HepG2 (cell line): ENCODE data around the gene LTA4H. TPM values are rescaled to one million over a fixed set of nuclear protein-coding genes. Genes with fewer than 3 reads are reported as not detected.

Experiments used
- ATAC-seq: fragments of 200-7000 bp; cut with Tn5 transposase; 3 replicates; pipeline ENCODE4 v1.9.1; 2020; ENCODE audit warnings: mild to moderate bottlenecking, moderate library complexity
- BruUV-seq: library from RNA; stranded (reverse); fragments of 400-500 nt; replicated peaks from 2 replicates; lab custom pipeline; 2021; lab: Mats Ljungman, UMichigan
- CTCF ChIA-PET: fragments of 300-600 bp; formaldehyde crosslinking; extraction: SDS; loops from one replicate; lab custom pipeline; 2021; ENCODE audit warnings: low total read pairs, inconsistent platforms, low intra/inter-chr PET ratio; lab: Yijun Ruan, JAX
- POLR2A ChIA-PET: fragments of 350-600 bp; sonication (Branson Sonifier 250); formaldehyde crosslinking; loops from one replicate; lab custom pipeline; 2020; ENCODE audit warnings: antibody characterized with exemption, inconsistent platforms; lab: Yijun Ruan, JAX
- DNase-seq: peaks from one replicate; pipeline ENCODE4 v3.0.0-alpha.2; 2015; ENCODE audit warnings: low spot score
- FAIRE-seq: peaks from 3 replicates; lab custom pipeline; 2011; peaks lifted over from hg19 to GRCh38; lab: Jason Lieb, UNC
- H2AFZ ChIP-seq: one replicate; pipeline ENCODE4 v1.6.1; 2011; ENCODE audit warnings: low read length, inconsistent platforms
- H3K27ac ChIP-seq: fragments of 300-600 bp; 3 replicates; pipeline ENCODE4 v1.8.0; 2011; ENCODE audit warnings: mixed run types, mild to moderate bottlenecking, mixed read lengths, low read length, inconsistent platforms; ENCODE audit not compliant: insufficient read depth; ENCODE audit errors: extremely low read length
- H3K27me3 ChIP-seq, 2 experiments: fragments of 200-600 bp in 1 of 2; 2 replicates in 1 of 2; 3 replicates in 1 of 2; pipeline versions ENCODE4 v1.6.0 to v1.8.0; 2011; ENCODE audit warnings: low read length in 2 of 2, mild to moderate bottlenecking in 2 of 2, moderate library complexity in 2 of 2, inconsistent platforms in 1 of 2; ENCODE audit not compliant: insufficient read depth in 2 of 2, control insufficient read depth in 1 of 2
- H3K36me3 ChIP-seq, 2 experiments: fragments of 200-600 bp in 1 of 2; replicated peaks in 1 of 2; 2 replicates in 1 of 2; 3 replicates in 1 of 2; pipeline versions ENCODE4 v1.5.1 to v1.8.0; 2011; ENCODE audit warnings: low read length in 2 of 2, inconsistent platforms in 1 of 2; ENCODE audit not compliant: insufficient read depth in 2 of 2, control insufficient read depth in 1 of 2
- H3K4me1 ChIP-seq: 2 replicates; pipeline ENCODE4 v1.5.1; 2012; ENCODE audit warnings: low read length, inconsistent platforms; ENCODE audit not compliant: insufficient read depth
- H3K4me2 ChIP-seq: 2 replicates; pipeline ENCODE4 v1.6.0; 2011; ENCODE audit warnings: low read depth, low read length, inconsistent platforms
- H3K4me3 ChIP-seq, 3 experiments: fragments of 200-600 bp in 1 of 3; sonication (generic), shearing (Covaris generic) in 1 of 3; replicated peaks in 1 of 3; 2 replicates each; pipeline ENCODE4 v1.5.1; 2011 to 2016; ENCODE audit warnings: low read length in 3 of 3, inconsistent platforms in 2 of 3, low read depth in 2 of 3, mild to moderate bottlenecking in 2 of 3, control low read depth in 1 of 3, mixed read lengths in 1 of 3; ENCODE audit not compliant: insufficient read depth in 1 of 3
- H3K79me2 ChIP-seq: one replicate; pipeline ENCODE4 v1.6.1; 2011; ENCODE audit warnings: low read length, inconsistent platforms; ENCODE audit not compliant: insufficient read depth
- H3K9ac ChIP-seq: 2 replicates; pipeline ENCODE4 v1.6.0; 2011; ENCODE audit warnings: mild to moderate bottlenecking, low read depth, low read length, inconsistent platforms; ENCODE audit not compliant: insufficient read depth
- H3K9me3 ChIP-seq: 2 replicates; pipeline ENCODE4 v1.5.1; 2012; ENCODE audit warnings: mild to moderate bottlenecking, low read length
- H4K20me1 ChIP-seq: 2 replicates; pipeline ENCODE4 v1.6.0; 2011; ENCODE audit warnings: inconsistent platforms, mild to moderate bottlenecking, low read length, moderate library complexity; ENCODE audit not compliant: insufficient read depth
- HOXA9 ChIP-seq: sonication (generic); formaldehyde crosslinking; IDR thresholded peaks from 2 replicates; pipeline ENCODE4 v1.8.1; 2022; ENCODE audit warnings: missing genetic modification reagents, mild to moderate bottlenecking, moderate library complexity, borderline replicate concordance
- MXI1 ChIP-seq: IDR thresholded peaks from 3 replicates; pipeline ENCODE4 v1.6.1; 2012; ENCODE audit warnings: low read depth, low read length, inconsistent platforms, borderline replicate concordance
- PPARG ChIP-seq: conservative IDR thresholded peaks from 2 replicates; pipeline ENCODE4 v1.6.1; 2016; ENCODE audit warnings: missing biosample characterization, missing genetic modification reagents
- PRMT3 ChIP-seq: sonication (generic); formaldehyde crosslinking; IDR thresholded peaks from 2 replicates; pipeline ENCODE4 v1.8.1; 2022; ENCODE audit warnings: low read depth, mild to moderate bottlenecking, moderate library complexity, missing genetic modification reagents, borderline replicate concordance
- RARA ChIP-seq: IDR thresholded peaks from 2 replicates; pipeline ENCODE4 v1.6.1; 2016; ENCODE audit warnings: missing genetic modification reagents, missing compliant biosample characterization
- RXRB ChIP-seq: IDR thresholded peaks from 2 replicates; pipeline ENCODE4 v1.6.1; 2016; ENCODE audit warnings: borderline replicate concordance, missing genetic modification reagents, missing compliant biosample characterization
- SETDB1 ChIP-seq: sonication (generic); formaldehyde crosslinking; IDR thresholded peaks from 2 replicates; pipeline ENCODE4 v1.5.1; 2020; ENCODE audit warnings: missing genetic modification reagents, mild to moderate bottlenecking, borderline replicate concordance
- SPEN ChIP-seq: sonication (generic); formaldehyde crosslinking; IDR thresholded peaks from 2 replicates; pipeline ENCODE4 v1.5.1; 2020; ENCODE audit warnings: low read depth, mild to moderate bottlenecking, missing genetic modification reagents
- SSRP1 ChIP-seq: IDR thresholded peaks from 2 replicates; pipeline ENCODE4 v1.6.1; 2016; ENCODE audit warnings: control low read depth
- STAT5B ChIP-seq: sonication (generic); formaldehyde crosslinking; IDR thresholded peaks from 2 replicates; pipeline ENCODE4 v1.4.0; 2020; ENCODE audit warnings: missing genetic modification reagents
- TMF1 ChIP-seq: sonication (generic); formaldehyde crosslinking; IDR thresholded peaks from 2 replicates; pipeline ENCODE4 v1.8.1; 2022; ENCODE audit warnings: low read depth, missing genetic modification reagents
- ZNF121 ChIP-seq: sonication (generic); formaldehyde crosslinking; IDR thresholded peaks from 2 replicates; pipeline ENCODE4 v1.5.0; 2020; ENCODE audit warnings: mild to moderate bottlenecking, missing genetic modification reagents
- ZNF17 ChIP-seq: sonication (generic); formaldehyde crosslinking; IDR thresholded peaks from 2 replicates; pipeline ENCODE4 v1.5.0; 2020; ENCODE audit warnings: mild to moderate bottlenecking, missing genetic modification reagents
- ZNF367 ChIP-seq: sonication (generic); formaldehyde crosslinking; IDR thresholded peaks from 2 replicates; pipeline ENCODE4 v1.4.0; 2020; ENCODE audit warnings: missing genetic modification reagents, borderline replicate concordance
- WGBS: methylation state at CpG from one replicate; pipeline ENCODE4 v1.1.6; 2017; ENCODE audit warnings: low lambda C conversion rate; 5-methylcytosine and 5-hydroxymethylcytosine counted together
- in situ Hi-C: cut with HindIII; loops from 2 replicates; pipeline ENCODE4 v1.10.0; 2017; ENCODE audit warnings: low pct_unique_long_range_greater_than_20kb; ENCODE audit not compliant: extremely low pct_ligation_motif_present
- intact Hi-C: fragments of 100-400 bp; cut with micrococcal nuclease; formaldehyde crosslinking; loops from one replicate; pipeline ENCODE4 v1.10.0; 2022; ENCODE audit not compliant: unreplicated experiment
- polyA plus RNA-seq, 8 experiments: library from polyadenylated mRNA; depleted of rRNA in 3 of 8; stranded (reverse) in 7 of 8; unstranded in 1 of 8; fragments of >200 nt; fragmentation: Illumina TruSeq in 4 of 8; extraction: Trizol in 4 of 8; gene quantifications; 2 replicates each; pipeline versions ENCODE4 v1.2.1 to v1.2.3, GENCODE V29; 2011 to 2016; ENCODE audit warnings: low read depth in 4 of 8, missing spikeins in 1 of 8, mixed read lengths in 1 of 8; ENCODE audit not compliant: insufficient read depth in 1 of 8
- total RNA-seq, 5 experiments: library from RNA; depleted of rRNA; stranded (reverse); fragments of >200 nt; fragmentation: Illumina TruSeq; extraction: Trizol; gene quantifications; 2 replicates each; pipeline ENCODE4 v1.2.3, GENCODE V29; 2016; ENCODE audit warnings: low read depth in 1 of 5
- TF ChIP-seq, protein P1 (sequence below): sonication (generic); formaldehyde crosslinking; IDR thresholded peaks from 2 replicates; pipeline ENCODE4 v1.4.0; 2020; ENCODE audit warnings: missing genetic modification reagents
- TF ChIP-seq, protein P2 (sequence below): sonication (generic); formaldehyde crosslinking; IDR thresholded peaks from 2 replicates; pipeline ENCODE4 v1.8.0; 2022; ENCODE audit warnings: missing genetic modification reagents, low read depth, mild to moderate bottlenecking, borderline replicate concordance
- TF ChIP-seq, protein P3 (sequence below): sonication (generic); formaldehyde crosslinking; IDR thresholded peaks from 2 replicates; pipeline ENCODE4 v1.8.0; 2022; ENCODE audit warnings: mild to moderate bottlenecking, missing genetic modification reagents, moderate library complexity
- TF ChIP-seq, protein P4 (sequence below): sonication (generic); formaldehyde crosslinking; IDR thresholded peaks from 2 replicates; pipeline ENCODE4 v1.4.0; 2020; ENCODE audit warnings: missing genetic modification reagents, borderline replicate concordance
- TF ChIP-seq, protein P5 (sequence below): fragments of 450-650 bp; IDR thresholded peaks from 2 replicates; pipeline ENCODE4 v1.6.1; 2017

LTA4H gene
- total and polyA plus RNA-seq, 2 of the 13 experiments (the other 11 are each of a cell fraction or from before 2014, with no cell fraction given), result 87.5 to 90.4 TPM

DNA sequence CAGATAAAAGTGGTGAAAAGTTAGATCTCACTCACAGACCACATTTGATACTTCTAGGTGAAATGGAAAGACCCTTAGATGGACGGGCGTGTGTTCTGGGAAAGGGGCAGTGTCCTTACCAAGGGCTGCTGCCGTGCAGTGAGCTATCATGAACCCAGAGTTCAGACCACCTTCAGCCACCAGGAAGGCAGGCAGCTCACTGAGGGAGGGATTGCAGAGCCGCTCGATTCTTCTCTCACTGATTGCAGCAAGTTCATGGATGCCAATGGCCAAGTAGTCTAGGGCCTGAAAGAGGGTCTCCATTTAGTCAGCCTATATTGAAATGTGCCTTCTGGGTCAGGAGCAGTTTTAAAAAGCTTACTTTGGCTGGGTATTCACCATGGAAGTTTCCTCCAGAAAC lies 55.0 kb downstream of the LTA4H start (continued):
- TF ChIP-seq, protein P1, sequence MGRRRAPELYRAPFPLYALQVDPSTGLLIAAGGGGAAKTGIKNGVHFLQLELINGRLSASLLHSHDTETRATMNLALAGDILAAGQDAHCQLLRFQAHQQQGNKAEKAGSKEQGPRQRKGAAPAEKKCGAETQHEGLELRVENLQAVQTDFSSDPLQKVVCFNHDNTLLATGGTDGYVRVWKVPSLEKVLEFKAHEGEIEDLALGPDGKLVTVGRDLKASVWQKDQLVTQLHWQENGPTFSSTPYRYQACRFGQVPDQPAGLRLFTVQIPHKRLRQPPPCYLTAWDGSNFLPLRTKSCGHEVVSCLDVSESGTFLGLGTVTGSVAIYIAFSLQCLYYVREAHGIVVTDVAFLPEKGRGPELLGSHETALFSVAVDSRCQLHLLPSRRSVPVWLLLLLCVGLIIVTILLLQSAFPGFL, result no peak
- TF ChIP-seq PRMT3 (CRISPR knock-in tag) (no peak), ZNF367 (CRISPR knock-in tag) (no peak), TMF1 (CRISPR knock-in tag) (no peak), SETDB1 (no peak)
- TF ChIP-seq, protein P2, sequence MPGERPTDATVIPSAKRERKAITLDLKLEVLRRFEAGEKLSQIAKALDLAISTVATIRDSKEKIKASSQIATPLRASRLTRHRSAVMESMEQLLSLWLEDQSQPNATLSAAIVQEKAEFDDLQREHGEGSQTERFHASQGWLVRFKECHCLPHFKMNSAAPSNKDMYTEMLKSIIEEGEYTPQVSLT (CRISPR knock-in tag), result no peak

DNA sequence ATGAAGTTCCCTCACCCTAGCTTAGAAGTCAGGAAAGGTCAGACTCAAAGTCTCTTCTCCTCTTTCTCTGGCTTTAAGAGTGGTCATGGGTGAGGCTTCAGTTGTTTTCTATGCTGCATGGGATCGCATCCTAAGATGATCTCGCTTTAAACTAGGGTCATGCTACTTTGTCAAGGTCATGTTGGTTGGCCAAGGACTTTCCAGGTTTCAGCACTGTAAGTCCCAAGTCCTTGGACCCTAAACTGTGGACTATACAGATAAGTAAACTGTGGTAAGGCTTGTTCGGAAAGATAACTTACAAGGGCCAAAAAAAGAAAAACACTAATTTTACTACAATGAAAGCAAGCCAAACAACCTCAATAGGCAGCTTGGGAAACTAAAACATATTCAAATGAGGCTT lies 56.6 kb downstream of the LTA4H start:
- 50% methylated on average over 3 of the region's 3 CpGs for WGBS
- intact Hi-C loops (no loop called here), in situ Hi-C loops (loop anchor here (25.0 kb wide), 1 partner anchor 391 kb away; no protein-coding TSS in a partner anchor)
- ATAC-seq, result no peak
- no peaks in the 10 kb centered on the region for H3K27me3 ChIP-seq
- H3K27ac ChIP-seq, result no peak overlapping the region
- no peak overlapping the region for H3K9ac ChIP-seq
- CTCF ChIA-PET, result no interaction called here
- H2AFZ ChIP-seq, result no peak overlapping the region
- POLR2A ChIA-PET, result interaction anchor here (1.7 to 7.0 kb wide), 5 partner anchors 12 to 36 kb away, joined by 6 to 92 read pairs (median 10); partner anchors contain the start of genes AMDHD1, CCDC38 and HAL
- no peak for DNase-seq
- no peaks in the 10 kb centered on the region for H4K20me1 ChIP-seq
- H3K36me3 ChIP-seq, result no peaks in the 10 kb centered on the region
- FAIRE-seq, result no peak
- H3K4me3 ChIP-seq, result no peak overlapping the region
- BruUV-seq, result no TSS peak
- H3K4me1 ChIP-seq, result peaks cover 71% of the 10 kb centered on the region
- no peaks in the 10 kb centered on the region for H3K79me2 ChIP-seq
- H3K9me3 ChIP-seq, result no peaks in the 10 kb centered on the region
- no peak overlapping the region; the same call in 1 of the 2 replicates for H3K4me2 ChIP-seq
- TF ChIP-seq PPARG (CRISPR knock-in tag), result no peak
- TF ChIP-seq HOXA9 (CRISPR knock-in tag), result no peak
- TF ChIP-seq, protein P3, sequence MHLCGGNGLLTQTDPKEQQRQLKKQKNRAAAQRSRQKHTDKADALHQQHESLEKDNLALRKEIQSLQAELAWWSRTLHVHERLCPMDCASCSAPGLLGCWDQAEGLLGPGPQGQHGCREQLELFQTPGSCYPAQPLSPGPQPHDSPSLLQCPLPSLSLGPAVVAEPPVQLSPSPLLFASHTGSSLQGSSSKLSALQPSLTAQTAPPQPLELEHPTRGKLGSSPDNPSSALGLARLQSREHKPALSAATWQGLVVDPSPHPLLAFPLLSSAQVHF (CRISPR knock-in tag), result no peak
- TF ChIP-seq SPEN, result peak; percentile 29; the same call in 1 of the 2 replicates
- TF ChIP-seq, protein P4, sequence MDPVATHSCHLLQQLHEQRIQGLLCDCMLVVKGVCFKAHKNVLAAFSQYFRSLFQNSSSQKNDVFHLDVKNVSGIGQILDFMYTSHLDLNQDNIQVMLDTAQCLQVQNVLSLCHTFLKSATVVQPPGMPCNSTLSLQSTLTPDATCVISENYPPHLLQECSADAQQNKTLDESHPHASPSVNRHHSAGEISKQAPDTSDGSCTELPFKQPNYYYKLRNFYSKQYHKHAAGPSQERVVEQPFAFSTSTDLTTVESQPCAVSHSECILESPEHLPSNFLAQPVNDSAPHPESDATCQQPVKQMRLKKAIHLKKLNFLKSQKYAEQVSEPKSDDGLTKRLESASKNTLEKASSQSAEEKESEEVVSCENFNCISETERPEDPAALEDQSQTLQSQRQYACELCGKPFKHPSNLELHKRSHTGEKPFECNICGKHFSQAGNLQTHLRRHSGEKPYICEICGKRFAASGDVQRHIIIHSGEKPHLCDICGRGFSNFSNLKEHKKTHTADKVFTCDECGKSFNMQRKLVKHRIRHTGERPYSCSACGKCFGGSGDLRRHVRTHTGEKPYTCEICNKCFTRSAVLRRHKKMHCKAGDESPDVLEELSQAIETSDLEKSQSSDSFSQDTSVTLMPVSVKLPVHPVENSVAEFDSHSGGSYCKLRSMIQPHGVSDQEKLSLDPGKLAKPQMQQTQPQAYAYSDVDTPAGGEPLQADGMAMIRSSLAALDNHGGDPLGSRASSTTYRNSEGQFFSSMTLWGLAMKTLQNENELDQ (CRISPR knock-in tag), result no peak
- TF ChIP-seq ZNF17 (CRISPR knock-in tag), result no peak
- peak; percentile 74 for TF ChIP-seq RARA (CRISPR knock-in tag)
- TF ChIP-seq ZNF121 (CRISPR knock-in tag), result no peak
- TF ChIP-seq, protein P5, sequence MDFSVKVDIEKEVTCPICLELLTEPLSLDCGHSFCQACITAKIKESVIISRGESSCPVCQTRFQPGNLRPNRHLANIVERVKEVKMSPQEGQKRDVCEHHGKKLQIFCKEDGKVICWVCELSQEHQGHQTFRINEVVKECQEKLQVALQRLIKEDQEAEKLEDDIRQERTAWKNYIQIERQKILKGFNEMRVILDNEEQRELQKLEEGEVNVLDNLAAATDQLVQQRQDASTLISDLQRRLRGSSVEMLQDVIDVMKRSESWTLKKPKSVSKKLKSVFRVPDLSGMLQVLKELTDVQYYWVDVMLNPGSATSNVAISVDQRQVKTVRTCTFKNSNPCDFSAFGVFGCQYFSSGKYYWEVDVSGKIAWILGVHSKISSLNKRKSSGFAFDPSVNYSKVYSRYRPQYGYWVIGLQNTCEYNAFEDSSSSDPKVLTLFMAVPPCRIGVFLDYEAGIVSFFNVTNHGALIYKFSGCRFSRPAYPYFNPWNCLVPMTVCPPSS, result no peak
- no peak for TF ChIP-seq STAT5B (CRISPR knock-in tag)
- TF ChIP-seq MXI1, result no peak
- peak; percentile 52; the same call in 1 of the 2 replicates for TF ChIP-seq RXRB
- TF ChIP-seq SSRP1, result no peak
